ENCODE measurements around the gene ANAPC16. TPM values are rescaled to one million over a fixed set of nuclear protein-coding genes. Genes with fewer than 3 reads are reported as not detected.
"Not testable (repeated sequence)": the region's sequence is repeated elsewhere in the genome, so short reads cannot be mapped to it uniquely, and the experiment has no call there.

Gene ANAPC16
- total RNA-seq, 2 experiments from 2014 or later = 72.1 to 75.1 TPM

DNA sequence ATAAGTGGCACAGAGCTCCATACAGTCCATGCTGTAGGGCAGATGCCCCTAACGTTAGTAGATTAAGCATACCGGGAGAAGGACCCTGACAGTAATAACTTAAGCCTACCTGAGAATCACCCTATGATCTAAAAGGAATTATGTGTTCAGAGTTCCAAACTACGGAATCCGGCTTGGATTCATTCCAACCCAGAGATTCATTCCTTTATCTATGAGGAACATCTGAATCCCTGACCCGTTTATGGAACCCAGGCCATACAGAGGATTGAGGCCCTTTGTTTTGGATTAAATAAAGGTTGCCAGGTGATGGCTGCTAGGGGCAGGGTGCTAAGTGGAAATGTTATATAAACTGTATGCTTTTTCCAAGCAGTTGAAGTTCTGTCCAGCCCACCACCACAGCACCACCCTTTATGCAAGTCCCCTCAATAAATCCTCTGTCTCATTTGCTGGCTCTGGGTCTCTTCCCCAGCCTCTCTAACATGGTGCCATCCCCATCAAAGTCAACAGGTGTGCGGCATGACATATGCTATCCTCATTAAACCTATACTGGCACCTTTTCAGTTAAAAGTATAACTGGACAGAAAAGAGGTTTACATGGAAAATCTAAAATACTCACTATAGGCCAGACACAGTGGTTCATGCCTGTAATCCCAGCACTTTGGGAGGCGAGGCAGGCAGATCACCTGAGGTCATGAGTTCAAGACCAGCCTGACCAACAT, 9.1 kb upstream of the ANAPC16 start:
- ChIA-PET POLR2A (no interaction called here), CTCF (interaction anchor here (1.0 kb wide), 1 partner anchor 130 kb away, joined by 5 read pairs; no protein-coding TSS in a partner anchor)

- POLR2A ChIA-PET = interaction anchor here (0.7 kb wide), 1 partner anchor 44 kb away, joined by 3 read pairs; no protein-coding TSS in a partner anchor
Measured at GRCh38 chr10:72208526-72208925, 7.3 kb upstream of the ANAPC16 start.

DNA sequence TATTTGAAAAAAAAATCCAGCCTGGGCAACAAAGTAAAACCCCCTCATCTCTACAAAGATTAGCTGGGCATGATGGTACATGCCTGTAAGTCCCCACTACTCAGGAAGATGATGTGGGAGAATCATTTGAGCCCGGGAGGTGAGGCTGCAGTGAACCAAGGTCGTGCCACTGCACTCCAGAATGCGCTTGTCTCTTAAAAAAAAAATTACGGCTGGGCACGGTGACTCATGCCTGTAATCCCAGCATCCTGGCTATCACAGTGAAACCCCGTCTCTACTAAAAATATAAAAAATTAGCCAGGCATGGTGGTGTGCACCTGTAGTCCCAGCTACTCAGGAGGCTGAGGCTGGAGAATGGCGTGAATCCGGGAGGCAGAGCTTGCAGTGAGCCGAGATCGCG, 4.4 kb upstream of the ANAPC16 start:
- CTCF ChIA-PET = interaction anchor here (1.0 kb wide), 1 partner anchor 80 kb away, joined by 3 read pairs; no protein-coding TSS in a partner anchor
- POLR2A ChIA-PET = not testable (repeated sequence)

More at GRCh38 chr10:72208526-72208925, 7.3 kb upstream of the ANAPC16 start:
- CTCF ChIA-PET = interaction anchor here (0.8 kb wide), 1 partner anchor 82 kb away, joined by 3 read pairs; no protein-coding TSS in a partner anchor

DNA sequence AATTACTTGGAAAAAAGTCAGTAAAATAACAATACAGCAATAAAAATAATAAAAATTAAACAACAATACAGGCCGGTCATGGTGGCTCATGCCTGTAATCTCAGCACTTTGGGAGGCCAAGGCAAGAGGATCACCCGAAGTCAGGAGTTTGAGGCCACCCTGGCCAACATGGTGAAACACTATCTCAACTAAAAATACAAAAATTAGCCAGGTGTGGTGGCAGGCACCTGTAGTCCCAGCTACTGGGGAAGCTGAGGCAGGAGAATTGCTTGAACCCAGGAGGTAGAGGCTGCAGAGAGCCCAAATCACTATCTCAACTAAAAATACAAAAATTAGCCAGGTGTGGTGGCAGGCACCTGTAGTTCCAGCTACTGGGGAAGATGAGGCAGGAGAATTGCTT, 4.0 kb upstream of the ANAPC16 start:
- POLR2A ChIA-PET = not testable (repeated sequence)
- CTCF ChIA-PET = interaction anchor here (1.0 kb wide), 1 partner anchor 80 kb away, joined by 3 read pairs; no protein-coding TSS in a partner anchor

GRCh38 chr10:72218325-72218724, 2.5 kb downstream of the ANAPC16 start:
- POLR2A ChIA-PET = interaction anchor here (0.8 to 4.8 kb wide), 5 partner anchors 43 to 116 kb away, joined by 3 to 30 read pairs (median 3); partner anchors contain the start of gene DDIT4

DNA sequence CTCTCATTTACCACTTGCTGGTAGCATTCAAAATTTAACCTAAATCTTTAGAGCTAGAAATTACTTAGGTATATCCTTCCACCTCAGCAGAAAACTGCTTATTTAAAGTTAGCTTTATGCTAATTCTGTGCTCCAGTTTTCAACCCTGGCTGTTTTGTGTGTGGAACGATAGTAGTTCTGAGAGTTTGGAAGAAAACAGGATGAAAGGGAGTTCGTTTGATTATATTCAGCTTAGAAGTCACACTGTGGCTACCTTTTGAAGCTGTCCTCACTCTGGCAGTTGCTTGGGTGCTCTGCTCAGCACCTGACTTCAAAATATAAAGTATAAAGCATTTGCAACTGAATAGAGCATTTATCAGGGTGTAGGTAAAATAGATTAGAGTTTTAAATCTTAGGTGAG, 2.9 kb downstream of the ANAPC16 start:
- POLR2A ChIA-PET = interaction anchor here (0.8 to 4.8 kb wide), 5 partner anchors 43 to 116 kb away, joined by 3 to 30 read pairs (median 3); partner anchors contain the start of gene DDIT4
- CTCF ChIA-PET = interaction anchor here (0.6 to 2.0 kb wide), 6 partner anchors 38 to 322 kb away, joined by 3 to 4 read pairs (median 3); no protein-coding TSS in a partner anchor

More at GRCh38 chr10:72218325-72218724, 2.5 kb downstream of the ANAPC16 start:
- CTCF ChIA-PET = interaction anchor here (0.7 to 1.2 kb wide), 4 partner anchors 116 to 322 kb away, joined by 3 read pairs; no protein-coding TSS in a partner anchor

DNA sequence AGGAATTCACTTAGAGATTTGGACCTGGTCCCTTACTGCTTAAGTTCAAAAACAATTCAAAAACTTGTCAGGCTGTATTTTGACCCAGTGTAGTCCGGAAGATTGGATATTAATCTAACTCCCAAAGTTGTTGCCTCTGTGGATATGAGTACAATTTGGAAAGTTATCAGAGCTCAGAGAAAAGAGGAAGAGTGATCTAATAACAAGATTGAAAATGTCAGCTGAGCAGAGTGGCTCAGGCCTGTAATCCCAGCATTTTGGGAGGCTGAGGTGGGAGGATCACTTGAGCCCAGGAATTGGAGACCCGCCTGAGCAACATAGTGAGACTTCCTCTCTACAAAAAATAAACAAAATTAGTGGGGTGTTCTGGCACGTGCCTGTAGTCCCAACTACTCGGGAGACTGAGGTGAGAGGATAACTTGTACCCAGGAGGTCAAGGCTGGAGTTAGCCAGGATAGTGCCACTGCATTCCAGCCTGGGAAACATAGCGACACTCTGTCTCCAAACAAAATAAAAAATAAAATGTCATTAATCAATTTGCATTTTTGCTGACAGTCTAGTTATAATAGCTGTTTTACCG, 3.5 kb downstream of the ANAPC16 start:
- CTCF ChIA-PET = interaction anchor here (0.6 to 2.0 kb wide), 9 partner anchors 27 to 323 kb away, joined by 3 to 5 read pairs (median 3); no protein-coding TSS in a partner anchor
- POLR2A ChIA-PET = interaction anchor here (0.8 to 4.8 kb wide), 6 partner anchors 42 to 115 kb away, joined by 3 to 30 read pairs (median 3); partner anchors contain the start of gene DDIT4

DNA sequence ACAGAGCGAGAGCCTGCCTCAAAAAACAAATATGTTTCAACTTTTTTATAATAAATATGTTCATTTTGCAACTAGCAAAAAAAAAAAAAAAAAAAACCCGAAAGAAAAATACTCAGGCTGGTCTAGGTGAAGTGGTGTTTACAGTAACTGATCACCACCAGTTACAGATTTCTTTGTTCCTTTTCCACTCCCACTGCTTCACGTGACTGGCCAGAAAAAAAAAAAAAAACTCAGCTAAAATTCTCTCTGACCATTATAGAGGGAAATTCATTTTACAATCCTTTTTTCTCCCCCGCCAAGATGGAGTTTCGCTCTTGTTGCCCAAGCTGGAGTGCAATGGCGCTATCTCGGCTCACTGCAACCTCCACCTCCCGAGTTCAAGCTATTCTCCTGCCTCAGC, 4.8 kb downstream of the ANAPC16 start:
- ChIA-PET CTCF (interaction anchor here (0.7 to 2.7 kb wide), 7 partner anchors 8 to 116 kb away, joined by 3 to 8 read pairs (median 4); no protein-coding TSS in a partner anchor), POLR2A (interaction anchor here (0.6 kb wide), 3 partner anchors 88 to 370 kb away, joined by 3 to 4 read pairs (median 3); partner anchors contain the start of gene PSAP)

- POLR2A ChIA-PET = interaction anchor here (0.6 kb wide), 3 partner anchors 88 to 370 kb away, joined by 3 to 4 read pairs (median 3); partner anchors contain the start of gene PSAP
- CTCF ChIA-PET = interaction anchor here (0.7 to 2.7 kb wide), 6 partner anchors 7 to 116 kb away, joined by 3 to 8 read pairs (median 4); no protein-coding TSS in a partner anchor
Measured at GRCh38 chr10:72221278-72221677, 5.5 kb downstream of the ANAPC16 start.

DNA sequence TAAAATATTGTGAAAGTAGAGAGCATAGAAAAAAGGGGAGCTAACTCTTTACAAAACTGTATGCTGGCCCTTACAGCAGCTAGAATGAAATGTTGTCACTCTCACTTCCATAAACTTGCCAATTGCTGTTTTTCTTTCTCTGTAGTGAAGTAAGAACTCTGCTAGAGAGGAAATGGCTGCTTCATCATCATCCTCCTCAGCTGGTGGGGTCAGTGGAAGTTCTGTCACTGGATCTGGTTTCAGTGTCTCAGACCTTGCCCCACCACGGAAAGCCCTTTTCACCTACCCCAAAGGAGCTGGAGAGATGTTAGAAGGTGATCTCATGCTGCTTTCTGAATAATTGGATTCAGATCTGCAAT, 7.9 kb downstream of the ANAPC16 start:
- POLR2A ChIA-PET = interaction anchor here (0.6 kb wide), 1 partner anchor 260 kb away, joined by 4 read pairs; the partner anchor contains the start of gene CHST3

GRCh38 chr10:72224191-72224590, 8.4 kb downstream of the ANAPC16 start:
- ChIA-PET POLR2A (interaction anchor here (0.7 kb wide), 1 partner anchor 8 kb away, joined by 3 read pairs; no protein-coding TSS in a partner anchor), CTCF (interaction anchor here (0.9 to 3.2 kb wide), 6 partner anchors 9 to 328 kb away, joined by 3 to 9 read pairs (median 4); partner anchors contain the start of gene ANAPC16)

More for the DNA sequence above, 7.9 kb downstream of the ANAPC16 start:
- CTCF ChIA-PET = interaction anchor here (0.9 to 3.2 kb wide), 6 partner anchors 8 to 328 kb away, joined by 3 to 9 read pairs (median 4); partner anchors contain the start of gene ANAPC16

DNA sequence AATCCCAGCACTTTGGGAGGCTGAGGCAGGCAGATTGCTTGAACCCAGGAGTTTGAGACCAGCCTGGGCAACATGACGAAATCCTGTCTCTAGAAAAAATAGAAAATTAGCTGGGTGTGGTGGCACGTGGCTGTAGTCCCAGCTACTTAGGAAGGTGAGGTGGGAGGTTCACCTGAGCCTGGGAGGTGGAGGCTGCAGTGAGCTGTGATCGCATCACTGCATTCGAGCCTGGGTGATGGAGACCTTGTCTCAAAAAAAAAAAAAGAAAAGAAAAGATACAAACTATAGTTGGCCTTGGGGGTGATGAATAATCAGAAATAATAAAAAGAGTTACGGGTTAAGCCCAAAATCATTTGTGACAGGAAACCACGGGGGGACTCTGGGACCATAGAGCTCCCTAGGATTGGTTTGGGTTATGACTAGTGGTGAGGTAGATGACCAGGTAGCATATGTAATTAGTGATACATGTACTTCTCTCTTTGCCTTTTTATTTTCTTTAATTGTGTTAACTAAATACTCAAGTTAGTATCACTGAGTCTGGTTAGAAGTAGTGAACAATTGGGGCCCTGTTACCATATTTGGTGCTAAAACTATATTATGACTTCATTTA, 10.7 kb downstream of the ANAPC16 start:
- ChIA-PET POLR2A (interaction anchor here (0.7 kb wide), 2 partner anchors 22 to 57 kb away, joined by 3 read pairs; no protein-coding TSS in a partner anchor), CTCF (interaction anchor here (0.6 to 0.9 kb wide), 3 partner anchors 29 to 111 kb away, joined by 3 to 4 read pairs (median 3); no protein-coding TSS in a partner anchor)

GRCh38 chr10:72227826-72228225, 12.0 kb downstream of the ANAPC16 start:
- CTCF ChIA-PET = no interaction called here
- POLR2A ChIA-PET = no interaction called here

DNA sequence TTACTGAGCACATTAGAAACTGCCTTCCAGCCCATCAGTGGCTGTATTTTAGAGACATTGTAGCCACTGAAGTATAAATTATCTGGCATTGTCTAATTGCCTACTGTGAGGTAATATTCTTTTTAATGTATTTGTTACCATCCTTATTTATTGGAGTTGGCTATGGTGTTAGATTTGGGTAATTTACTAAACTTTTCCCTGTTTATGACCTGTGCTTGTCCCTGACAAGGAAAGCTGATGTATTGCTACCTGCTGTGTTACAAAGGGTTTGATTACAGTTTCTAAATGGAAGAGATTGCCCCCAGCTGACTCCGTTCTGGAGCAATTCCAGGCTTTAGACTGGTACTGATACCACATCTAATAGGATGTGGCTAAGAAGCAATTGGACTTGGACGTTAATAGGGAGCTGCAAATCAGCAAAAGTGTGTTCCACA, 12.5 kb downstream of the ANAPC16 start:
- ChIA-PET POLR2A (interaction anchor here (1.2 kb wide), 1 partner anchor 19 kb away, joined by 6 read pairs; no protein-coding TSS in a partner anchor), CTCF (interaction anchor here (0.5 to 1.7 kb wide), 2 partner anchors 8 to 109 kb away, joined by 3 to 5 read pairs; no protein-coding TSS in a partner anchor)

DNA sequence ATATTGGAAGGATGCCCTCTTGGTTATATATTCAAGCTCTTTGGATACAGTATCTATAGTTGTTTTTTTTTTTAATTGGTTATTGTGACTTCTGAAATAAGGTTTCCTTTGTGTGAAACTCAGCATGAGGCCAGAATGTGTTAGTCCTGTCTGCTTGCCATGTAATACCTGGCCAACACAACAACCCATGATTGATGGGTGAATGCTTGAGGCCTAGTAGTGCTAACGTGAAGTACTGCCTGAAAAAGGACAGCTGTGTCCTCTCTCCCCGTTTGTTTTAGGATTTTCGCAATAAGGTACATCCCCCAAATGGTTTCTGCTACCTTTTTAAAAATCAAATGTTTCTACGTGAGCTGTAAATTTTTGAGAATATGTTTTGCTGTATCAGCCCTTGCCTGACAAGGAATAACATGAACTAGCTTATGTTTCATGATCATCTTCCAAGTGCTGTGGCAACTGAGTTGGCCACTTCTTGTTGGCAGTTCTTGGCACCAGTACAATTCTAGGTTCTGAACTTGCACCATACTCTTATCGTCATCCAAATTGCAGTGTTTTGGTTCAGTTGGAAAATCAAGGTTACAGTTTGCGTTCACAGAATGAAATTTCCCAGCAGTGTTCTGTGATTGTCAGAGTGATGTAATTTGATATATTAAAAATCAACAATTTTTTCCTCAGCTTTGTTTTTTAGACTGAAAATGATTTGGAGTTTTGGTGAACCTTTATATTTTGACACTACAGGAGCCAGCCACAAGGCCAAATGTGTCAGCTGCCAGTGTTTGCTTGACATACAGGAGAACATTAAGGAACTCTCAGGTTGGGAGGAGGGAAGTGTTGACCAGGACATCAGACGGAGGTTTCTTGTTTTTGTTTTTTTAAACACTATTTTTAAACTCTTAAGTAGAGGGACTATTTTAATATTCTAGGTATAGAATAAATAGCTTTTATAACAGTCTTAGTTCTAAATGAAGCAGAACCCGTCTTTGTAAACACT, 13.7 kb downstream of the ANAPC16 start:
- CTCF ChIA-PET = interaction anchor here (0.6 to 1.7 kb wide), 6 partner anchors 13 to 679 kb away, joined by 3 to 5 read pairs (median 4); no protein-coding TSS in a partner anchor
- POLR2A ChIA-PET = interaction anchor here (1.2 kb wide), 1 partner anchor 18 kb away, joined by 6 read pairs; no protein-coding TSS in a partner anchor

DNA sequence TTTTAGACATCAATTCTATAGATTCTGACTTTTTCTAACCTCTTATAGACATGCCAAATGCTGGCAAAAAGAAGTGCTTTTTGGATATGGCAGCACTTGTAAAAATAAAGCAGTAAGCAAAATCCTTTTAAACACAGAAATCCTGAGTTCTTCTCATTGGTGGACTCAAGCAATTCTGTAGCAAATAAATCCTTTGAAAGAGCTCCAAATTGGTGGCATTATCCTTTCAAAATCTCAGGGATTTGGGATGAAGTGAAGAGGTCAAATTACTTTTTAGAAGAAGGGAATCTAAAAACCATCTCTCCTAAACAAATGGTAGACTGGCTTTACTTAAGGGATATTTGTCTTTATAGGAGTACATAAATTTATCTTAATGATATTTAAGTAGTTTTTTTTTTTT, 17.8 kb downstream of the ANAPC16 start:
- CTCF ChIA-PET = interaction anchor here (0.7 to 0.9 kb wide), 2 partner anchors 27 to 162 kb away, joined by 4 read pairs; no protein-coding TSS in a partner anchor
- POLR2A ChIA-PET = interaction anchor here (0.6 kb wide), 1 partner anchor 17 kb away, joined by 4 read pairs; no protein-coding TSS in a partner anchor

GRCh38 chr10:72234560-72235095, 18.8 kb downstream of the ANAPC16 start:
- ChIA-PET POLR2A (interaction anchor here (0.6 kb wide), 1 partner anchor 18 kb away, joined by 4 read pairs; no protein-coding TSS in a partner anchor), CTCF (interaction anchor here (0.7 kb wide), 1 partner anchor 163 kb away, joined by 4 read pairs; no protein-coding TSS in a partner anchor)

Measured in activated CD8-positive, alpha-beta memory T cell treated with anti-CD3 and anti-CD28 coated beads for 36 hours (primary cell).